H9 (cell line): Measurements from ENCODE around the gene RPRD1A. TPM values are rescaled to one million over a fixed set of nuclear protein-coding genes. Genes with fewer than 3 reads are reported as not detected.

Experiments used
- DNase-seq: peaks from one replicate; pipeline ENCODE4 v3.0.0-alpha.2; 2017
- H2AFZ ChIP-seq: one replicate; pipeline ENCODE4 v1.6.1; 2013; ENCODE audit warnings: mild to moderate bottlenecking, low read length, control low read depth, moderate library complexity
- H2AK5ac ChIP-seq: 2 replicates; pipeline ENCODE4 v1.6.1; 2013; ENCODE audit warnings: low read length, control low read depth, mixed read lengths; ENCODE audit not compliant: insufficient read length
- H2BK120ac ChIP-seq: one replicate; pipeline ENCODE4 v1.6.1; 2013; ENCODE audit warnings: low read depth, mild to moderate bottlenecking, low read length, control low read depth, inconsistent platforms; ENCODE audit not compliant: poor library complexity, severe bottlenecking
- H2BK12ac ChIP-seq: 2 replicates; pipeline ENCODE4 v1.6.1; 2013; ENCODE audit warnings: low read length, control low read depth, mixed read lengths, low read depth; ENCODE audit not compliant: insufficient read length
- H2BK15ac ChIP-seq: 2 replicates; pipeline ENCODE4 v1.6.1; 2013; ENCODE audit warnings: low read depth, low read length, control low read depth
- H2BK20ac ChIP-seq: one replicate; pipeline ENCODE4 v1.6.1; 2013; ENCODE audit warnings: low read depth, mild to moderate bottlenecking, low read length, control low read depth, inconsistent platforms; ENCODE audit not compliant: poor library complexity, severe bottlenecking
- H2BK5ac ChIP-seq: 2 replicates; pipeline ENCODE4 v1.6.1; 2013; ENCODE audit warnings: low read length, control low read depth, mixed read lengths; ENCODE audit not compliant: insufficient read length
- H3K14ac ChIP-seq: 2 replicates; pipeline ENCODE4 v1.6.1; 2013; ENCODE audit warnings: low read length, control low read depth; ENCODE audit not compliant: insufficient read depth
- H3K18ac ChIP-seq: 2 replicates; pipeline ENCODE4 v1.6.1; 2013; ENCODE audit warnings: low read depth, mild to moderate bottlenecking, mixed read lengths, low read length, control low read depth; ENCODE audit not compliant: insufficient read length
- H3K23ac ChIP-seq: 2 replicates; pipeline ENCODE4 v1.6.1; 2013; ENCODE audit warnings: low read length, control low read depth, mixed read lengths, low read depth; ENCODE audit not compliant: insufficient read length
- H3K23me2 ChIP-seq: 2 replicates; pipeline ENCODE4 v1.6.1; 2013; ENCODE audit warnings: low read depth, mild to moderate bottlenecking, mixed read lengths, low read length, control low read depth; ENCODE audit not compliant: insufficient read length, poor library complexity, severe bottlenecking
- H3K27ac ChIP-seq: 2 replicates; pipeline ENCODE4 v1.5.1; 2013; ENCODE audit warnings: low read length, control low read depth, mixed read lengths, low read depth; ENCODE audit not compliant: insufficient read length
- H3K27me3 ChIP-seq: 2 replicates; pipeline ENCODE4 v1.6.1; 2013; ENCODE audit warnings: low read length, control low read depth, inconsistent platforms; ENCODE audit not compliant: insufficient read depth
- H3K4ac ChIP-seq: 2 replicates; pipeline ENCODE4 v1.6.1; 2013; ENCODE audit warnings: low read depth, mild to moderate bottlenecking, control low read depth, inconsistent platforms, low read length, moderate library complexity
- H3K4me1 ChIP-seq: 2 replicates; pipeline ENCODE4 v1.6.1; 2013; ENCODE audit warnings: low read length, control low read depth, inconsistent platforms; ENCODE audit not compliant: insufficient read depth
- H3K4me2 ChIP-seq: 2 replicates; pipeline ENCODE4 v1.6.1; 2013; ENCODE audit warnings: low read length, control low read depth, mixed read lengths; ENCODE audit not compliant: insufficient read length, insufficient read depth
- H3K56ac ChIP-seq: 2 replicates; pipeline ENCODE4 v1.6.1; 2013; ENCODE audit warnings: low read depth, mild to moderate bottlenecking, mixed read lengths, low read length, control low read depth; ENCODE audit not compliant: insufficient read length
- H3K79me1 ChIP-seq: 2 replicates; pipeline ENCODE4 v1.6.1; 2013; ENCODE audit warnings: low read depth, mild to moderate bottlenecking, moderate library complexity, low read length, control low read depth, inconsistent platforms; ENCODE audit not compliant: insufficient read depth, poor library complexity, severe bottlenecking
- H3K79me2 ChIP-seq: 2 replicates; pipeline ENCODE4 v1.6.1; 2013; ENCODE audit warnings: low read length, control low read depth, inconsistent platforms; ENCODE audit not compliant: insufficient read depth
- H3K9ac ChIP-seq: 2 replicates; pipeline ENCODE4 v1.6.1; 2013; ENCODE audit warnings: low read length, control low read depth, mixed read lengths; ENCODE audit not compliant: insufficient read length; ENCODE audit errors: extremely low read depth
- H3K9me3 ChIP-seq: one replicate; pipeline ENCODE4 v1.6.1; 2013; ENCODE audit warnings: low read depth, low read length, inconsistent platforms; ENCODE audit not compliant: control insufficient read depth
- H3T11ph ChIP-seq: one replicate; pipeline ENCODE4 v1.6.1; 2013; ENCODE audit warnings: mild to moderate bottlenecking, low read length, control low read depth, inconsistent platforms
- H4K20me1 ChIP-seq: one replicate; pipeline ENCODE4 v1.6.1; 2013; ENCODE audit not compliant: control insufficient read depth, insufficient read length, insufficient read depth
- H4K5ac ChIP-seq: 2 replicates; pipeline ENCODE4 v1.6.1; 2013; ENCODE audit warnings: low read depth, mild to moderate bottlenecking, mixed read lengths, low read length, control low read depth; ENCODE audit not compliant: insufficient read length
- H4K8ac ChIP-seq: replicated peaks from 2 replicates; pipeline ENCODE4 v1.6.1; 2013; ENCODE audit warnings: low read length, control low read depth, mixed read lengths, low read depth; ENCODE audit not compliant: insufficient read length
- H4K91ac ChIP-seq: 2 replicates; pipeline ENCODE4 v1.6.1; 2013; ENCODE audit warnings: low read depth, mild to moderate bottlenecking, moderate library complexity, mixed read lengths, low read length, control low read depth; ENCODE audit not compliant: insufficient read length
- H3K27ac Mint-ChIP-seq, 3 experiments: 2 replicates in 2 of 3; 3 replicates in 1 of 3; pipeline ENCODE4 v1.8.0; 2020 to 2021; ENCODE audit warnings: mixed read lengths in 3 of 3, mild to moderate bottlenecking in 1 of 3, moderate library complexity in 1 of 3
- H3K27me3 Mint-ChIP-seq: 2 replicates; pipeline ENCODE4 v1.8.0; 2021; ENCODE audit warnings: low read depth, mild to moderate bottlenecking, moderate library complexity, mixed read lengths
- H3K36me3 Mint-ChIP-seq, 3 experiments: 2 replicates in 2 of 3; 3 replicates in 1 of 3; pipeline ENCODE4 v1.8.0; 2020 to 2021; ENCODE audit warnings: low read depth in 3 of 3, mixed read lengths in 3 of 3; ENCODE audit not compliant: insufficient read depth in 1 of 3
- H3K4me1 Mint-ChIP-seq, 2 experiments: 2 replicates each; pipeline ENCODE4 v1.8.0; 2020; ENCODE audit warnings: mixed read lengths in 2 of 2
- H3K4me3 Mint-ChIP-seq, 2 experiments: 2 replicates in 1 of 2; 3 replicates in 1 of 2; pipeline ENCODE4 v1.8.0; 2020 to 2021; ENCODE audit warnings: mild to moderate bottlenecking in 2 of 2, mixed read lengths in 2 of 2, moderate library complexity in 1 of 2
- H3K9me3 Mint-ChIP-seq, 2 experiments: 2 replicates in 1 of 2; 3 replicates in 1 of 2; pipeline ENCODE4 v1.8.0; 2020; ENCODE audit warnings: mild to moderate bottlenecking in 2 of 2, mixed read lengths in 2 of 2, moderate library complexity in 1 of 2
- CTCF ChIP-seq: fragments of 200-600 bp; sonication (generic); conservative IDR thresholded peaks from 3 replicates; pipeline ENCODE4 v1.8.0; 2021; ENCODE audit warnings: antibody characterized with exemption, mild to moderate bottlenecking
- WGBS: extraction: QIAGEN DNeasy Blood & Tissue Kit; methylation state at CpG from one replicate; pipeline ENCODE4 v1.1.7; 2013; ENCODE audit warnings: missing lambda C conversion rate, low lambda C conversion rate, mixed read lengths; ENCODE audit not compliant: insufficient read length; ENCODE audit errors: extremely low coverage; 5-methylcytosine and 5-hydroxymethylcytosine counted together
- total RNA-seq: library from RNA; stranded (reverse); gene quantifications from 2 replicates; pipeline ENCODE4 v1.2.1, GENCODE V29; 2021

RPRD1A gene
- total RNA-seq, 1 experiment from 2014 or later = 107 TPM

GRCh38 chr18:35949903-35950627 is 117.3 kb downstream of the RPRD1A start:
- Histone ChIP-seq H3K27me3 (no peaks in the 10 kb centered on the region), H3K79me1 (no peaks in the 10 kb centered on the region), H3K9me3 (no peaks in the 10 kb centered on the region), H3K9ac (peak overlapping the region; percentile 68), H3K23ac (no peak overlapping the region), H2BK120ac (no peak overlapping the region), H2AK5ac (no peak overlapping the region), H4K91ac (no peak overlapping the region), H3K18ac (peak overlapping the region; percentile 79), H2BK20ac (no peak overlapping the region), H2BK12ac (no peak overlapping the region), H4K5ac (no peak overlapping the region), H3K79me2 (peaks cover 10% of the 10 kb centered on the region; the same call in 1 of the 2 replicates), H3K23me2 (peaks cover 9% of the 10 kb centered on the region), H3K4ac (no peak overlapping the region), H3K4me2 (peak overlapping the region; percentile 86), H3T11ph (no peak overlapping the region), H2AFZ (no peak overlapping the region), H4K8ac (no peak overlapping the region), H2BK5ac (no peak overlapping the region), H4K20me1 (no peaks in the 10 kb centered on the region), H3K4me1 (no peaks in the 10 kb centered on the region), H3K14ac (peak overlapping the region; percentile 93), H3K27ac (no peak overlapping the region), H3K56ac (no peak overlapping the region), H2BK15ac (no peak overlapping the region)
- peak; percentile 94 for TF ChIP-seq CTCF
- H3K4me3 Mint-ChIP-seq = peak overlapping the region; percentile 76 to 80
- no CpG with 5 or more reads among the region's 54 CpGs for WGBS
- peaks cover 2 to 14% (median 9%) of the 10 kb centered on the region in 3 experiments; a peak in 5 of 7 replicates for H3K36me3 Mint-ChIP-seq
- DNase-seq = peak; percentile 71
- peaks cover 5 to 9% of the 10 kb centered on the region in 2 experiments; a peak in 2 of 5 replicates for H3K9me3 Mint-ChIP-seq
- peaks cover 31 to 36% of the 10 kb centered on the region in 2 experiments for H3K4me1 Mint-ChIP-seq
- peak overlapping the region in 2 of 3 experiments; percentile 46 to 77; a peak in 5 of 7 replicates for H3K27ac Mint-ChIP-seq
- H3K27me3 Mint-ChIP-seq = no peaks in the 10 kb centered on the region
